ENCODE measurements around the gene COX4I1. TPM values are rescaled to one million over a fixed set of nuclear protein-coding genes. Genes with fewer than 3 reads are reported as not detected.

COX4I1 gene
- total and polyA plus RNA-seq, 2 of the 8 experiments (the other 6 are each of a cell fraction or from before 2014, with no cell fraction given): 507 to 707 TPM

DNA sequence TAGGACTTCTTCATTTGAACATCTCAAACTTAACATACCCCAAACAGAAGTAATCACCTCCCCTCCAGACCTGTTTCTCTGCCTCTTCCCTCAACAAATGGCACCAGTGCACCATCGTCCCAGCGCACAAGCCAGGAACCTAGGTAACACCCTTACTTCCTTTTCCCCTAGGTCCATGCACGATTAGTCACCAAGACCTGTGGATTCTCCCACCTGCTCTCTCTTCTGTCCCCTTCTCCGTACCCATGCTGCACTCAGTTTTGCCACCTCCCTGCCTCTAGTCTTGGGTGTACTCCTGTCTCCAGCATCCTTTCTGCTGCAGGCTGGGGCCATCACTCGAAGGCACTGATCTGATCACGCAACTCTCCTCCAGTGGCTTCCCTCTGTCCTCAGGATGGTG lies 3.3 kb upstream of the COX4I1 start (continued):
- TF ChIP-seq PHF8 (conservative IDR thresholded peaks at IDR 0.05; ENCODE audit: low read depth, low read length): no peak
- TF ChIP-seq GABPA (IDR thresholded peaks at IDR 0.05; ENCODE audit: borderline replicate concordance, insufficient read depth, low read length): no peak
- no peak for TF ChIP-seq RNF2 (IDR thresholded peaks at IDR 0.05; ENCODE audit: borderline replicate concordance, low read depth, low read length, missing control alignments, poor library complexity, severe bottlenecking)
